GM12892 (cell line): ENCODE measurements around the gene RRAS2.

Experiments used
- POLR2A ChIP-seq: IDR thresholded peaks from 2 replicates; pipeline ENCODE4 v1.6.1; 2011; ENCODE audit warnings: low read depth, low read length, control low read depth
- POLR2AphosphoS5 ChIP-seq: IDR thresholded peaks from 2 replicates; pipeline ENCODE4 v1.6.1; 2011; ENCODE audit warnings: low read depth, low read length, control low read depth
- TAF1 ChIP-seq: IDR thresholded peaks from 2 replicates; pipeline ENCODE4 v1.6.1; 2011; ENCODE audit warnings: low read depth, mild to moderate bottlenecking, control low read depth, low read length, borderline replicate concordance

GRCh38 chr11:14322510-14322909 is 36.5 kb downstream of the RRAS2 start:
- no peak for TF ChIP-seq POLR2A
- no peak for TF ChIP-seq POLR2AphosphoS5
- TF ChIP-seq TAF1 = no peak
